IPS-NIHi7 (cell line): Measurements from ENCODE around the gene LAMC3.
A peak's percentile ranks its signal among the peaks of the same experiment; 100 is the strongest.

Experiments used
- DNase-seq: peaks from one replicate; pipeline ENCODE4 v3.0.0; 2012; ENCODE audit warnings: mixed read lengths; ENCODE audit errors: extremely low spot score

Gene LAMC3

GRCh38 chr9:131117121-131117761, 108.3 kb downstream of the LAMC3 start:
- DNase-seq: no peak

- DNase-seq: no peak
Observed at GRCh38 chr9:131117762-131118145, 108.8 kb downstream of the LAMC3 start.

GRCh38 chr9:131119600-131119999, 110.6 kb downstream of the LAMC3 start:
- DNase-seq: no peak

GRCh38 chr9:131120620-131121228, 111.8 kb downstream of the LAMC3 start:
- no peak for DNase-seq

GRCh38 chr9:131121346-131121745, 112.4 kb downstream of the LAMC3 start:
- no peak for DNase-seq

- DNase-seq: no peak
Observed at GRCh38 chr9:131122158-131122557, 113.2 kb downstream of the LAMC3 start.

- DNase-seq: no peak
Observed at GRCh38 chr9:131125038-131125287, 116.0 kb downstream of the LAMC3 start.

GRCh38 chr9:131125288-131126058, 116.5 kb downstream of the LAMC3 start, which contains the start of gene NUP214:
NUP214 (plus strand) TSS chr9:131125586; CDS start chr9:131125705, 119 bp downstream.
- peak; percentile 100 for DNase-seq

GRCh38 chr9:131126059-131126426, 117.1 kb downstream of the LAMC3 start:
- no peak for DNase-seq

- no peak for DNase-seq
Observed at GRCh38 chr9:131129183-131129582, 120.2 kb downstream of the LAMC3 start.

- no peak for DNase-seq
Observed at GRCh38 chr9:131138676-131139075, 129.7 kb downstream of the LAMC3 start.

GRCh38 chr9:131140112-131140511, 131.1 kb downstream of the LAMC3 start:
- DNase-seq: no peak

GRCh38 chr9:131140550-131140949, 131.6 kb downstream of the LAMC3 start:
- no peak for DNase-seq

GRCh38 chr9:131142160-131142559, 133.2 kb downstream of the LAMC3 start:
- DNase-seq: no peak
